Heart right ventricle (tissue), 16 donors: Measurements from ENCODE around the gene SLC6A6. TPM values are rescaled to one million over a fixed set of nuclear protein-coding genes. Genes with fewer than 3 reads are reported as not detected.

Experiments
- ATAC-seq, 8 donors: fragments of 200-7000 bp; cut with Tn5 transposase; one replicate each; pipeline ENCODE4 v1.9.1; 2020; ENCODE audit warnings: mild to moderate bottlenecking in 8 of 8, moderate library complexity in 8 of 8, moderate number of reproducible peaks in 1 of 8
- DNase-seq, 2 donors: peaks; one replicate each; pipeline ENCODE4 v3.0.0-alpha.2; 2020
- H3K27ac ChIP-seq, 10 donors: fragments of 200-600 bp; sonication (generic) in 2 of 10; one replicate each; pipeline versions ENCODE4 v1.5.0 to v1.8.0; 2020 to 2022; ENCODE audit warnings: mild to moderate bottlenecking in 3 of 10
- H3K27me3 ChIP-seq, 7 donors: fragments of 200-600 bp; one replicate each; pipeline ENCODE4 v1.8.0; 2021 to 2022; ENCODE audit warnings: mild to moderate bottlenecking in 2 of 7
- H3K36me3 ChIP-seq, 9 donors: fragments of 200-600 bp; sonication (generic) in 1 of 9; one replicate each; pipeline versions ENCODE4 v1.5.0 to v1.8.0; 2020 to 2022; ENCODE audit warnings: mild to moderate bottlenecking in 2 of 9
- H3K4me1 ChIP-seq, 9 donors: fragments of 200-600 bp; sonication (generic) in 1 of 9; one replicate each; pipeline versions ENCODE4 v1.5.0 to v1.8.0; 2020 to 2022; ENCODE audit warnings: mild to moderate bottlenecking in 4 of 9
- H3K4me3 ChIP-seq, 10 donors: fragments of 200-600 bp; sonication (generic) in 2 of 10; one replicate each; pipeline versions ENCODE4 v1.5.0 to v1.8.0; 2020 to 2022; ENCODE audit warnings: mild to moderate bottlenecking in 7 of 10, moderate library complexity in 2 of 10
- H3K9me3 ChIP-seq, 11 donors: fragments of 200-600 bp in 10 of 11; sonication (generic) in 2 of 11; one replicate each; pipeline versions ENCODE4 v1.5.0 to v1.8.0; 2013 to 2022; ENCODE audit warnings: mild to moderate bottlenecking in 2 of 11, control low read depth in 1 of 11, moderate library complexity in 1 of 11
- CTCF ChIP-seq, 9 donors: fragments of 200-600 bp; sonication (generic) in 2 of 9; IDR thresholded peaks; one replicate each; pipeline versions ENCODE4 v1.5.0 to v1.8.0; 2021 to 2022; ENCODE audit warnings: antibody characterized with exemption in 9 of 9, mild to moderate bottlenecking in 5 of 9, moderate library complexity in 1 of 9
- WGBS, 2 donors: extraction: QIAGEN DNeasy Blood & Tissue Kit; methylation state at CpG; one replicate each; pipeline ENCODE4 v1.1.7; 2013; ENCODE audit warnings: inconsistent platforms in 1 of 2; 5-methylcytosine and 5-hydroxymethylcytosine counted together
- intact Hi-C, 10 donors: fragments of 100-400 bp; cut with DNase I; formaldehyde crosslinking; loops; one replicate each; pipeline versions ENCODE4 v1.11.1 to v1.14.2; 2022
- polyA plus RNA-seq, 2 donors: library from polyadenylated mRNA; stranded (reverse); fragments of 200-250 nt; gene quantifications; one replicate each; pipeline ENCODE4 v1.2.3, GENCODE V29; 2013
- total RNA-seq, 10 donors: library from RNA; stranded (reverse); fragmentation: NEBNext Ultra II Directional in 3 of 10; extraction: Animal tissue kit (Norgen Biotek cat#: 25700) in 3 of 10; gene quantifications; one replicate each; pipeline versions ENCODE4 v1.2.1 to v1.2.4, GENCODE V29; 2021 to 2023
- donor health status: Arrhythmogenic right ventricular cardiomyopathy.
- donor health status: ischemic (EF 13 %, LVEDD 7.1; RV severe dilation, severe dysfunction).
- donor health status: healthy with polysubstance abuse.
- donor health status: DM: no; HTN: yes; CAD: no.
- donor health status: DM: no; HTN: no; CAD: no.
- donor health status: ischemic (EF 25% LVEDD 6.9; RV normal size, moderate dysfunction).
- donor health status: ischemic (EF 25% LVEDD 5.7; RV mildly dilated, moderate dysfunction).
- donor health status: healthy.
- donor health status: DM: yes; HTN: yes; CAD: no.
- donor health status: Ischemic cardiomyopathy.
- donor health status: ischemic (EF 35%, LVEDD 5.7; RV mildly dilated, moderate dysfunction).
- donor health status: nonischemic (EF 11% LVEDD 7.7; RV severe dilation, severe dysfunction).
- donor health status: DM: yes; HTN: yes; CAD: no.
- donor health status: PGD.
- donor health status: ischemic (EF 29% LVEDD 5.4; RV normal size, mild dysfunction).
- donor health status: nonischemic (EF 23%, LVEDD 6.1; RV moderate dilation, normal function).

Gene SLC6A6
- total and polyA plus RNA-seq, 12 donors = 7.7 to 68.7 (median 44.0) TPM

GRCh38 chr3:14389716-14390115 lies 12.7 kb upstream of the SLC6A6 start:
- Histone ChIP-seq H3K36me3 (no peaks in the 10 kb centered on the region), H3K4me3 (no peak overlapping the region), H3K4me1 (peaks cover 0 to 29% (median 3%) of the 10 kb centered on the region in 9 donors), H3K9me3 (peaks cover 0 to 4% (median 0%) of the 10 kb centered on the region in 11 donors), H3K27ac (no peak overlapping the region), H3K27me3 (peaks cover 0 to 37% (median 24%) of the 10 kb centered on the region in 7 donors)
- ATAC-seq = no peak
- no peak for TF ChIP-seq CTCF (IDR thresholded peaks at IDR 0.05)
- intact Hi-C loops = loop anchor here in 1 of 10 donors (5.0 kb wide), 1 partner anchor 132 kb away; no protein-coding TSS in a partner anchor
- DNase-seq = no peak
- 56 to 65% methylated on average over 5 of the region's 5 CpGs for WGBS, 2 donors

GRCh38 chr3:14391033-14391432 lies 11.4 kb upstream of the SLC6A6 start:
- Histone ChIP-seq H3K9me3 (no peaks in the 10 kb centered on the region), H3K27ac (peak overlapping the region in 1 of 10 donors; percentile 56), H3K36me3 (no peaks in the 10 kb centered on the region), H3K4me3 (no peak overlapping the region), H3K27me3 (peaks cover 0 to 43% (median 21%) of the 10 kb centered on the region in 7 donors), H3K4me1 (peaks cover 0 to 29% (median 3%) of the 10 kb centered on the region in 9 donors)
- no peak for TF ChIP-seq CTCF (IDR thresholded peaks at IDR 0.05)
- WGBS, 2 donors = 47 to 59% methylated on average over 4 of the region's 4 CpGs
- DNase-seq (no peak), ATAC-seq (peak in 6 of 8 donors; percentile 28 to 83 (median 46))
- intact Hi-C loops = loop anchor here in 1 of 10 donors (5.0 kb wide), 1 partner anchor 134 kb away; no protein-coding TSS in a partner anchor

GRCh38 chr3:14392231-14392630 lies 10.2 kb upstream of the SLC6A6 start:
- peak in 1 of 8 donors; percentile 45 for ATAC-seq
- peaks cover 0 to 34% (median 3%) of the 10 kb centered on the region in 9 donors for H3K4me1 ChIP-seq
- peak in 1 of 9 donors; percentile 10 for TF ChIP-seq CTCF (IDR thresholded peaks at IDR 0.05)
- no peaks in the 10 kb centered on the region for H3K36me3 ChIP-seq
- H3K9me3 ChIP-seq = no peaks in the 10 kb centered on the region
- peaks cover 0 to 43% (median 21%) of the 10 kb centered on the region in 7 donors for H3K27me3 ChIP-seq
- no peak overlapping the region for H3K27ac ChIP-seq
- intact Hi-C loops = loop anchor here in 1 of 10 donors (5.0 kb wide), 1 partner anchor 135 kb away; no protein-coding TSS in a partner anchor
- WGBS, 2 donors = 96 to 97% methylated on average over 4 of the region's 4 CpGs
- H3K4me3 ChIP-seq = no peak overlapping the region
- DNase-seq = no peak

DNA sequence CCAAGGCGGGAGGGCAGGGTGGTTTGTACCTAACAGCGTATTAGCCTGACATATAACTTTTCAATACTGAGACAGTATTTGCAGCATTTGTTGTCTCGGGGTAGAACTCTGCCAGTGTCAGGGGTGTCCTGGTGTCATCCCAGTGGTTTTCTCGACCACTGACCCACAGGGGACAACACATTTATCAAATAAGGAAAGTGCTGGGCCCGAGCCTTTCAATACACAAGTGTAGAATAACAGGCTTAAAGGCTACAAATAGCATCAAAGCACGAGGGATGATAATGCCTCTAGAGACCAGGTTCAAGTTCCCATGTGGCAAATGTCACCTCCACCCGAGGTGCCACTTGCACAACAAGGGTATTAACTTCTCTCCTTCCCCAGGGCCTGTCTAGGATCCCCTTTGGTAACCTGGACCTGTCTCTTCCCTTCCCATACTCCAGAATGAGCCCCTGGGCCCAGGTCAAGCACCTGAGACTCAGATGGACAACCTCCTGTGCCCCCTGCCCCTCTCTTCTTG lies 9.5 kb upstream of the SLC6A6 start:
- no peak for TF ChIP-seq CTCF (IDR thresholded peaks at IDR 0.05)
- DNase-seq = no peak
- peak in 2 of 8 donors; percentile 6 to 21 for ATAC-seq
- H3K9me3 ChIP-seq = no peaks in the 10 kb centered on the region
- peaks cover 0 to 40% (median 3%) of the 10 kb centered on the region in 9 donors for H3K4me1 ChIP-seq
- H3K27ac ChIP-seq = no peak overlapping the region
- H3K36me3 ChIP-seq = no peaks in the 10 kb centered on the region
- intact Hi-C loops = loop anchor here in 1 of 10 donors (5.0 kb wide), 1 partner anchor 136 kb away; no protein-coding TSS in a partner anchor
- peaks cover 0 to 43% (median 17%) of the 10 kb centered on the region in 7 donors for H3K27me3 ChIP-seq
- no peak overlapping the region for H3K4me3 ChIP-seq
- WGBS, 2 donors = 70 to 80% methylated on average over 7 of the region's 7 CpGs
